GM18499 (cell line): ENCODE data around the gene KRT38.

Source experiments
- ATAC-seq: cut with Tn5 transposase; IDR thresholded peaks from one replicate; pipeline ENCODE4 v1.9.1; 2021; ENCODE audit warnings: moderate number of reproducible peaks; ENCODE audit not compliant: insufficient read depth, unreplicated experiment

KRT38 gene

DNA sequence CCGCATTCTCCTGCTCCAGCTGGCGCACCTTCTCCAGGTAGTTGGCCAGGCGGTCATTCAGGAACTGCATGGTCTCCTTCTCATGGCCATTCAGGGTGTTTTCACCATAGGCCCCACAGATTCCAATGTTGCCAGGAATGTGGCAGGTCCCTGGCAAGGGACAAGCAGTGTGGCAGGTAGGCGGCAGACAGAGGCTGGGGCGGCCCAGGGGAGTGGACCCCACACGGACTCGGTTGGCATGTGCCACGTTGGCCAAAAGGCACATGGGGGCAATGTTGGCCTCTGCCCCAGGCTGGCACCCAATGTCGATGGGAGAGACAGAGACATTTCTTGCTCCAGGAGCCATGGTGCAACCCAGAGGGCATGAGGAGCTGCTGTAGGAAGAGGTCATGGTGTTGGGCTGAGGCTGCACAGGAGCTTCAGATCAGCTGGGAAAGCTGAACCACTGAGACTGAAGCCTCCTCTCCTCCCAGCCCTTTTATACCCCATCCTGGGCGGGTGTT, at the start of gene KRT38:
KRT38 (minus strand) TSS at position 453 of the 503 bp plus-strand sequence; CDS start at position 391, 62 bp downstream.
- ATAC-seq, result no peak

DNA sequence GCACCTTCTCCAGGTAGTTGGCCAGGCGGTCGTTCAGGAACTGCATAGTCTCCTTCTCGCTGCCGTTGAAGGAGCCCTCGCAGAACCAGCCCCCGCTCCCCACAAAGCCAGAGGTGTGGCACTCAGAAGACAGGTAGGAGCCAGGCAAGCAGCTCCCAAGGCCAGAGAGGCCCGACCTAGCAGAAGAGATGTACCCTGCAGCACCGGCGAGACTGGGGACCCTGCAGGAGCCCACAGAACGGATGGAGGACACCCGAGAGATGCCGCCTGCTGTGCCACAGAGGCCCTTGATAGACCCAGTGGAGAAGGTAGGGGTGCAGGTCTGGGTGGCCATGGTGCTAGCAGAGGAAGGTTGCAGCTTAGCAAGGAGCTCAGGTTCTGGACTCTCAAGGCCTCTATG, 48.7 kb upstream of the KRT38 start, which contains the start of gene KRT36:
KRT36 (minus strand) TSS at position 380 of the 400 bp plus-strand sequence; CDS start at position 334, 46 bp downstream.
- no peak for ATAC-seq

DNA sequence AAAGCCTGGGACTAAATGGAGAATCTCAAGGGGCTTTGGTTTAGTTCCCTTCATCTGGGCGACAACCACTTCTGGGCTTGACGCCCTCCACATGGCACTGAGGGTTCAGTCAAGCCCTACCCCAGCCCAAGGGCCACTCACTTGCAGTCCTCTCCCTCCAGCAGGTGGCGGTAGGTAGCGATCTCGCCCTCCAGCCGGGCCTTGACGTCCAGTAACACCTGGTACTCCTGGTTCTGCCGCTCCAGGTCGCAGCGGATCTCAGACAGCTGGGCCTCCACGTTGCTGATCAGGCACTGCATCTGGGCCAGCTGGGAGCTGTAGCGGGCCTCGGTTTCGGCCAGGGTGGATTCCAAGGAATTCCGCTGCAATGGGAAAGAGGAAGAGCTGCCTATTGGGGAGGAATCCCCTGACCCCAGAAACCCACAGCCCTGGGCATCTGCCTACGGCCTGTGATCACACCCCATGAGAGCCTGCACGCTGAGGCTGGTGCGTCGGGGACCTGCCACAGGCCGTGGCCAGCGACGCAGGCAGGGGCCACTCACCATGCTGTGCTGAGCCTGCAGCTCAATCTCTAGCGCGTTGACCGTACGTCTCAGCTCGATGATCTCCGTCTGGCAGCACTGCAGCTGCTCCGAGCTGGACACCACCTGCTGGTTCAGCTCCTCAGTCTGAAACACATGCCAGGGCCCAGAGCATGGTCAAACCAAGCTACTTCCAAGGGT, 46.2 kb upstream of the KRT38 start:
- no peak for ATAC-seq

DNA sequence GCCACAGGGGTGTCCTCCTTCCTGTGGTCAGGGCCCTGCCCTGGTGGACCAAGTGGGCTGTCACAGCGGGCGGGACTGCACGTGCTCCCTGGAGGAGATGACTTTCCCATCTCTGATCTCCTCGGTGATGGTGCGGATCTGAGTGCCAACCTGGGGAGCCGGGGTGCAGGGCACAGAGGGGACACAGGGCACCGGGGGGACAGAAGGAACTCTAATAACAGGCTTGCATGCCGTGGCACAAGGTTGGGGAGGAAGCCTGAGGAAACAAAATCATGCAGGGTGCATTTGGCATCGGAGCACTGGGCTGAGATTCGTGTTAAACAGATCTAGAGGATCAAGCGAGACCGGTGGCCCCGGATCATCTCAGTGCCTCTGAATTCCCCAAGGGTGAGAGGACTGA, 45.5 kb upstream of the KRT38 start:
- ATAC-seq, result no peak

DNA sequence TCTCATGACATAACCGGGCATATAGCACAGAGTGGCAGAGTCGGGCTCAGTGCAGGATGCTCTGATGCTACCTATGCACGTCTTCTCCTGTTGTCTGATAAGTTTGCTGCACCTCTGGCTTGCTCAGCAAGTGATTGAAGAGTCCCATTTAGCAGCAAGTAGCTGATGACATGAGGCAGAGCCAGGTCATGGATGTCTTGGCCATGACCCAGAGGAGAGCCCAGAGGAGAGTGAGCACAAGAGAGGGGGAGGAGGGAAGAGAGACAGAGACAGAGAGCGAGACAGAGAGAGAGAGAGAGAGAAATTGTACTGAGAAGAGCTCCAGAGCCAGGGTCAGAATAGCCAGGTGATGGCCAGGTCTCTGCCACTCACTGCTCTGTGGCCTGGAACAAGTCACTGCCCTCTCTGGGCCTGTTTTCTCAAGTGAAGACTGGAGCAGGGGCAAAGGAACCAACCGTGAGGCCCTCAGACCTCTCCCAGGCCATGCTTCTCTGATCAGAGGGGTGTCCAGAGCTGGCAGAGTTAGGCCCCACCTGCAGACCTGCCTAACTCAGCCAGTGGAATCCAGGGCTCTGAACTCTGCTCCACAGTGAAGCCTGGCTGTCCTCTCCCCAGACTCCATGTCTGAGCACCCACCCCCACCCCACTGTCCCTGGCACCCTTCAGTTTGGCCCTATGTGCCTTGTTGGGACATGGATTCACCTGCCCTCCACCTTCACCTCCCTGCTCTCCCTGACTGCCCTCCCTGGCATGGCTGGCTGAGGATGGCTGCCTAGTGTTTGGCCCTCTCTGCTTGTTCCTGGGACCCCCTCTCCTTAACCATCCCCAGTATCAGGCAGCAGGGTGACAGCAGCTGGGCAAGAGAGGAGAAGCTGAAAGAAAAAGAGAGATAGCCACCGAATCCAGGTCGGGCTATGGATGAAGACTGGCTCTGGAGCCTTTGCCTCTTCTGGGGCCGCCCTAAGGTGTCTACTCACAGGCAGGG, 44.4 kb upstream of the KRT38 start:
- no peak for ATAC-seq

DNA sequence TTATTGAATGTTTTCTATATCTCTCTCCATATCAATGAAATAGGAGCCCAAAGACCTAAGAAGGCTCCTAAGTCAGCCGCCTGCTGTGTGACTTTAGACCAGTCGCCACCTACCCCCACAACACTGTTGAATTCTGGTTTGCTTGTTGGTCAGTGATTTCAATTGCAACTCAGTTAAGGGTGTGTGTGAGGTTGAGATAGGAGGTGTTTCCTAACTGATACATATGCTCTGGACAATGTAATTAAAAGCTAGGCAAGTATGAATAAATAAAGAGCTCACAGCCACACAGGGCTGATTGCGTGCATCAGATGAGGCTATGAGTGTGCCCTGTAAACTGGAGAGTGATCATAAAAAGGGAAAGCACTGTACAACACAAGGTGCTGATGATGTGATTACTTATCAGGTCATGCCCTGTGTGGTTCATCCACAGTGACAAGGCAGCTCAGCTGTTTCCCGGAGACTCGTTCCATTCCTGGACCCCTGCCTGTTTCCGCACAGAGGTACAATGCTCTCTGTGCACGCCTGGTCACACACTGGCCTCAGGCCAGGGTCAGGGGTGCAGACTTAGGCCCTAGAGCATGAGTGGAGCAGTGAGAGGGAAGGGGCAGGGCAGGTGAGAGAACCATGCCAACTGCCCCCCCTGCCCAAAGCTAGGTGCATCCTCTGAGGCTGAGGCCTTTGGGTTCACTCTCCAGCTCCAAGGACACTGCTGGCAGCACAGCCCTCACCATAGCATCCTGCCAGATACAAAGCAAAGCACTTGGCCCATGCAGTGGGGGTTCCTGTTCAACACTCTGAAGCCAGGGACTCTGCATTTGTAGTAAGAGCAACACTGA, 43.4 kb upstream of the KRT38 start:
- no peak for ATAC-seq

DNA sequence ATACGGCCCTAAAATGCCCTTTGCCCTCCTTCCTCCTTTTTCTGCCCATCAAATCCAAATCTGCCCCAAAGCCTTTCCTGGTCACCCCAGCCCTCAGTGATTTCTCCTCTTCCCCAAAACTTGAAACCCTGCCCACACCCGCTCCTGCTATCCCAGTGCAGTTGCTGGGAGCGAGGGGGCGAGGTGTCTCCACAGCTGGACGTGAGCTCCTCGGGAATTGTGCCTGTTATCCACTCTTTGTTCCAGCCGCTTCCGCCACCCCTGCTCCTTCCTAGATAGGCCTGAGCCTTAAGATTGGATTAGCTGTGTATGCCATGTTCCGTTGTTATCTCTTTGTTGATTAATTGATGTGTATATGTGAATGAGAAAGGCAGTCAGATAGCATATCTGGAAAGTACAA, 42.7 kb upstream of the KRT38 start:
- ATAC-seq, result no peak

DNA sequence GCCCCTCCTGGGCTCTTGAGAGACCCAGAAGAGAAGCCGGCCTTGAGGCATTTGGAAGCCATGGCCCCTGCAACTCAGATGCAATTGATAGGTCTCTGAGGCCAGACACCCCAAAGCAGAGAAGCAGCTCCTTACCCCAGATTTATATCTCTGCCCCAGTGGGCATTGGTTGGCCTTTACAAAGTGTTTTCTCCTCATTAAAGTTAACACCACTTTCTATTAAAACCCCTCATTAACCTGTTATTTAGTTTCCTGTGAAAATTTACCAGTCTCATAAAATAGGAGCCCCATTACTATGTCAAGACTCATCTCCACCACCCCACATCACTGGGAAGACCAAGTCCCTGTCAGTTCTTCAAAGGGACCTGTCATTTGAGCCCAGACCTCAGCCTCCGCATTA, 40.3 kb upstream of the KRT38 start, which contains the start of gene KRT35:
KRT35 (minus strand) TSS at position 116 of the 400 bp plus-strand sequence; CDS start at position 62, 54 bp downstream.
- no peak for ATAC-seq

DNA sequence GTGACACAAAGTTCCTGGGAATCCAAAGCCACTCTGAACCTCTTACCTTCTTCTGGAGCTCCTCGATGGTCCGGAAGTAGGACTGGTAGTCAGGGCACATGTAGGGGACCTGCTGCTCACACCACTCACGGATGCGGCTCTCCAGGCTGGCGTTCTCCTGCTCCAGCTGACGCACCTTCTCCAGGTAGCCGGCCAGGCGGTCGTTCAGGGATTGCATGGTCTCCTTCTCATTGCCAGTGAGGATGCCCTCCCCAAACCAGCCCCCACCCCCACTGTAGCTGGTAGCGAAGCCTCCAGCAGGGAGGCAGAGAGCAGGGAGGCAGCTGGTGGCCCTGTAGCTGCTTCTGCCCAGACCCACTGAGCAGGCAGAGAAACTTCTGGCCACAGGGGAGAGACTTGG, 39.8 kb upstream of the KRT38 start:
- ATAC-seq, result no peak

DNA sequence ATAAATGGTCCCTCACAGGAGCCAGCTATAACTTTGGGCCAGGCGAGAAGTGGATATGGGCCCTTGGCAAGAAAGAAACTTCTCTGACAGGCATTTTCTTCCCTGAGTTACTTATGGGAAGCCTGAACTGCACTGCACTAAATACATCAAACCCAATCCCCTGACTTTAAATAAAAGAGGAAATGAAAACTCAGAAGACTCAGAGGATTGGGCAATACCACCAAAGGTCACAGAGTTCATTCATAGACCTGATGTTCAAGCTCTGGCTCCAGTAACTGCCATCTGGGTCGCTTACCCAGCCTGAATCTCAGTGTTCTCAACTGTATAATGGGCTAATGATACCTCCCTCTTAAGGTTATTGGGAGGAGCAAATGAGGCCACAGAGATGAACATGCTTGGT, 39.4 kb upstream of the KRT38 start:
- ATAC-seq, result no peak

DNA sequence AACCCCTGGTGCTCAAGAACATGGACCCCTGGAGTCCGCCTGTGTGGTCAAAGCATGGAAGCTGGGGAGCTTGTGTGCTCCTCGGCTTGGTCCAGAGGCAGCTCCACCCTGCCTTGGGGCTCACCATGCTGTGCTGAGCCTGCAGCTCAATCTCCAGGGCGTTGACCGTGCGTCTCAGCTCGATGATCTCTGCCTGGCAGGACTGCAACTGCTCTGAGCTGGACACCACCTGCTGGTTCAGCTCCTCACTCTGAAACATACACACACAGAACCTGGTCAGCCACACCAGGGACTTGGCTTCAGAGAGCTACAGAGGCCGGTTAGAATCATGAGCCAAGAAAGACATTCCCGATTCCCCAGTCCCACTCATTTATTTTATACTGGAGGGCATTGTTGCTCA, 37.5 kb upstream of the KRT38 start:
- no peak for ATAC-seq

DNA sequence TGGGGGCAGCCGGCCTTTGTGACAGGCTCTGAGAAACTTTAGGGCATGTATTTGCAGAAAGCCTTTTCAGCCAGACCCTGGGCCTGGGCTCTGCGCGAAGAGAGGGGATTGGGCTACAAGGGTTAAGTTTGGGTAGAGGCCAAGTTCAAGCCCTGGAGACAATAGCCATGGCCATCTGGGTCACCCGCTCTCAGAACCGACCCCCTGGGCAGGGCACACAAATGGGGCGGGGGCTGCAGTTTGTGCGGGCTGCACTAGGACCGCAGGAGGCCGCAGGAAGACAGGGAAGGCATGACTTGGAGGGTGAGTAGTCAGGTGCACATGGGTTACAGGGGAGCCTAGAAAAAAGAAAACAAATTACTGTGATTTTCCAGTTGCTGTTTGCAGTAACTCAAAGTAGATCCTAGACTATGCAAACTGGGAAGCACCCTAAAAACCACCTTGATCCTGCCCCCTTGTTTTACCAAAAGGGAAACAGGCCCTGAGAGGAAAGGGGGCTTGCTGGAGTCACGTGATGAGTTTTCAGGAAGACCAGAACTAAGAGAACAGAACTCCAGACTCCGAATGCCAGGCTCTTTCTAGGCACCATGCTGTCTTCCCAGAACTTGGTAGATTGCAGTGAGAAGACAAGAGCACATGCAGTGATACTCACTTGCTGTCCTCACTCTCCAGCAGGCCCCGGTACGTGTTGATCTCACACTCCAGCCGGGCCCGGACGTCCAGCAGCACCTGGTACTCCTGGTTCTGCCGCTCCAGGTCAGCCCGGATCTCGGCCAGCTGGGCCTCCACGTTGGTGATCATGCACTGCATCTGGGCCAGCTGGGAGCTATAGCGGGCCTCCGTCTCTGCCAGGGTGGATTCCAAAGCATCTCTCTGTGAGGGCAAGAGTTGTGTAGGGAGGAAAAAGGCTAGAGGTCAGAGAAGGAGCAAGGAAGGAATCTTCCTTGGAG, 36.4 kb upstream of the KRT38 start:
- no peak for ATAC-seq

DNA sequence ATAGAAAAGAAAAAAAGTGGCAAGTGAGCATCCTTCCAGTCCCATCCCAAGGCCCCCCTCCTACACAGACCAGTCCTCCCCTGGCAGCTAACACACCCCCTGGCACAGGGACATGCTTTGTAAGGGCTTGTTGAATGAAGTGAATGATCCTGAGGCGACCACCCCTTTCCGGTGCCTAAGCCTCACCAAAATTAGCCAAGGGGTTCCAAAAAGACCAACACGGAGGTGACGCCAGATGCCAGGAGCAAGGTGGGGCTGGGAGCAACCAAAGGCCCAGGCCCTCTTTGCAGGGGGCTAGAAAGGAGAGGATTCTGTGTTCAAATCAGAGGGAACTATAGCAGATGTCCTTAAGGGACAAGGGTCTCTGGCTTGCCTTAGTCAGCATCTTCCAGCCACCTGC, 34.6 kb upstream of the KRT38 start:
- ATAC-seq, result no peak

DNA sequence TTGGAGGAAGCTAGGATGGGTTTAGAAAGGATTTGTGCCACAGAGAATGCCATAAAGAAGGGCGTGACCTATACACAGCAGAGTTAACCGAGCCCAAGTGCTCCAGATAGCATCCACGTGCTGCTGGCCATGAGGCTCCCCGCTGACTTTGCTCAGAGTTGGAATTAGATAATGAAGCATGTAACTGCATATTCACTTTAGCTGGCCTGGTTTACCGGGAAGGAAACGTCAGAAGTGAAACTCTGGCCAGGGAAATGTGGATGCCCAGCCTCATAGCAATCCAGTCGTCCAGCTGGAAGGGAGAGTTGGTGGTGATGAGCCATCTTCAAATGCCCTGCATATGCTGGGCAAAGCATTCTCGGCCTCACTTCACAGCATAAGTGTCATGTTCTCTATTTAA, 34.1 kb upstream of the KRT38 start:
- ATAC-seq, result no peak

DNA sequence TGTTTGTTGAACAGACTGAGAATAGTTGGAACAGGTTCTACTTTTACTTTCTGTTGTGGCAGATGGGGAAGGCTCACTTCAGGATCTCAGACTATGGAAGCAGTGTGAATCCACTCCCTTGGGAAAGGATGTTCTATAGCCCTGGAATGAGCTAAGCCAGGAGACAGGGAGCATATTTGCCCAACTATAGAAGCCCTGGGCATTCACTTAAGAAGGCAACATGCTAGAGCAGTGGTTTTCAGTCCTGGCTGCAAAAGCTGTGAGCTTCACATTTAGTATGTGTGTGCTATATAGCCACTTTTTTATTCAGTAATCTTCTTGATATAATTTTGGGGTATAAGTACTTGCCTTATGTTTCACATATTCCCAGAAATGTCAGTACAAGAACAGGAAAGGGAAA, 27.6 kb upstream of the KRT38 start:
- ATAC-seq, result no peak

DNA sequence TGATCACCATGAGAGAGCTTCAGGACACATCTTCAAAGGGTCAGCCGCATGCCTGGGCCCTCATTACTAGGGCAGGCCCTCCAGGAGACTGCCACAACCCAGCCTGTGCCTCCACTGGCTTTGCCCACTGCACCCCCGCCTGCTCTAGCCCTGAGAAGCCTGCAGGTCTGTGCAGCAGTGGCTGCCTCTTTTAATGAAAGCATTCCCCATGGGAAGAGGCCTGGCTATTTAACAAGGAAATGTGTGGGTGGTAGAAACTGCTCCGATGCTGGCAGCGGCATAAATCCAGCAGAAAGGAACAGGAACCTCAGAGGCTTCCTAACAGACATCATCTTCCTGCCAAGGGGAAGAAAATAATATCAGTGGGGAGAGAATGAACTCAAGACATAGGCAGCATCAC, 26.8 kb upstream of the KRT38 start:
- ATAC-seq, result no peak

DNA sequence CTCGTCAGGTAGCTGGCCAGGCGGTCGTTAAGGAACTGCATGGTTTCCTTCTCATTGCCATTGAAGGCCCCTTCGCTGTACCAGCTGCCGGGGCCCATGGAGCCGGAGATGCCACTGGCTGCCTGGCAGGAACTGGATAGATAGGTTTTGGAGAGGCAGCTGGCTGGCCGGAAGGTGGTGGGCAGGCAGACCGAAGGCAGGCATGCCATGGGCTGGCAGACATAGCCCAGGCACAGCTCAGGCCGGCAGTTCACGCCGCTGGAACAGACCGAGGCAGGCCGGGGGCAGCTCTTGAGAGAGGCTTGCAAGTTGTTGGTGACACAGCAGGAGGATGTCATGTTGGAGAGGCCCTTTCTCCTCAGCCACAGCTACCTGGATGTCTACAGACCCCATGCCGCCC, 26.2 kb upstream of the KRT38 start, which contains the start of gene KRT32:
KRT32 (minus strand) TSS at position 399 of the 400 bp plus-strand sequence; CDS start at position 338, 61 bp downstream.
- ATAC-seq, result no peak

DNA sequence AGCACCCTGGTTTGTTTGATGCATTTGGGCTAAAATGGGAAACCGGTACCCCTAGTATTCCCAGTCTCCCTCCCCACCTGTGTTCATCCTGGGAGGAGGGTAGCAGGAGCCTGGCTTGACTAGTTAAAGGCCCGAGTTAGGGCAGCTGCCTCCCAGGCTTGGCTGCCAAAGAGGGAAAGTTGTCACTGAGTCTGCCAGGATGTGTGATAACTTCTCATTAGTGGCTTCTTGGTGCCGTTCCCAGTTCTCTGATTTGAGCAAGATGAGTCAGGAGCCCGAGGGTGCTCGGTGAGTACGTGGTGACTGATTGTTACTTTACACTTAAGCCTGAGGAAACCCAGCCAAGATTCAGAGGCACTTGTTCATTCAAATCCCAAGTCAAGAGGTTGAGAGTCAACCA, 23.9 kb upstream of the KRT38 start:
- no peak for ATAC-seq

DNA sequence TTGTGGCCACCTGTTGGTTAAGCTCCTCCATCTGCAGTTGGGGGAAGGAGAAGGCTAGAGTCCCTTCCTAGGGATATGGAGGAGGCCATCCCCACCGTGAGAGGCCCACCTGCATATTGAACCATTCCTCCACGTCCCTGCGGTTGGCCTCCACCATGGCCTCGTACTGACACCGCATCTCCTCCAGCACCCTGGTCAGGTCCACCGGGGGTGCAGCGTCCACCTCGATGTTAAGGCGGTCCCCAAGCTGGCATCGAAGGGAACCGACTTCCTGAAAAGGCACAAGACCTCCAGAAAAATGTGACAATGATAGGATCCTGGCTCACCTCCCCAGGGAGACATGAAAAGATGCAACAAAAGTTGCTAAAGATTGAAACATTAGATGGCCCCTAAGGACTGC, 23.4 kb upstream of the KRT38 start:
- no peak for ATAC-seq
